Transverse colon (tissue), 4 donors: Measurements from ENCODE around the gene TNPO1. TPM values are rescaled to one million over a fixed set of nuclear protein-coding genes. Genes with fewer than 3 reads are reported as not detected.

Experiments used
- DNase-seq: peaks from one replicate; pipeline ENCODE4 v3.0.0-alpha.2; 2019
- H3K27ac ChIP-seq, 4 donors: fragments of 200-600 bp; sonication (generic); 2 replicates each; pipeline ENCODE4 v1.5.1; 2016 to 2018; ENCODE audit warnings: inconsistent platforms in 4 of 4
- H3K27me3 ChIP-seq: fragments of 200-600 bp; sonication (generic); 2 replicates; pipeline ENCODE4 v1.5.1; 2017; ENCODE audit warnings: inconsistent platforms
- H3K36me3 ChIP-seq, 4 donors: fragments of 200-600 bp; sonication (generic); 2 replicates each; pipeline ENCODE4 v1.5.1; 2017 to 2019; ENCODE audit warnings: inconsistent platforms in 4 of 4
- H3K4me1 ChIP-seq, 4 donors: fragments of 200-600 bp; sonication (generic); 2 replicates each; pipeline ENCODE4 v1.5.1; 2017 to 2020; ENCODE audit warnings: inconsistent platforms in 4 of 4
- H3K4me3 ChIP-seq, 4 donors: fragments of 200-600 bp; sonication (generic); 1 replicate in 1 of 4; 2 replicates in 3 of 4; pipeline versions ENCODE4 v1.5.1 to v1.6.1; 2017 to 2019; ENCODE audit warnings: inconsistent platforms in 4 of 4
- H3K9me3 ChIP-seq, 2 donors: fragments of 200-600 bp; sonication (generic); 2 replicates each; pipeline ENCODE4 v1.5.1; 2017 to 2019; ENCODE audit warnings: inconsistent platforms in 2 of 2
- CTCF ChIP-seq, 5 experiments: fragments of 200-600 bp in 3 of 5; fragments of 450-650 bp in 2 of 5; sonication (generic) in 3 of 5; IDR thresholded peaks; 1 replicate in 2 of 5; 2 replicates in 3 of 5; pipeline ENCODE4 v1.5.1; 2016 to 2017; ENCODE audit warnings: antibody characterized with exemption in 5 of 5, inconsistent platforms in 3 of 5, mild to moderate bottlenecking in 2 of 5, moderate library complexity in 1 of 5
- EP300 ChIP-seq: sonication (generic); formaldehyde crosslinking; IDR thresholded peaks from one replicate; pipeline ENCODE4 v1.6.1; 2017; ENCODE audit warnings: antibody characterized with exemption, low read depth
- POLR2A ChIP-seq: fragments of 450-650 bp; IDR thresholded peaks from one replicate; pipeline ENCODE4 v1.6.1; 2016; ENCODE audit warnings: antibody characterized with exemption, mild to moderate bottlenecking, moderate library complexity
- POLR2AphosphoS5 ChIP-seq, 3 donors: sonication (generic); formaldehyde crosslinking; IDR thresholded peaks; one replicate each; pipeline ENCODE4 v1.6.1; 2016; ENCODE audit warnings: antibody characterized with exemption in 3 of 3
- WGBS, 2 donors: methylation state at CpG; one replicate each; pipeline ENCODE4 v1.1.5; 2018; ENCODE audit warnings: low coverage in 1 of 2; 5-methylcytosine and 5-hydroxymethylcytosine counted together
- in situ Hi-C, 4 donors: fragments of 200-750 bp; cut with MboI; loops; one replicate each; pipeline versions ENCODE4 v1.15.0 to v1.15.1; 2017; ENCODE audit warnings: low sequenced_read_pairs in 3 of 4, low pct_ligation_motif_present in 1 of 4, low pct_unique_long_range_greater_than_20kb in 1 of 4
- intact Hi-C: fragments of 100-400 bp; cut with DNase I; formaldehyde crosslinking; loops from one replicate; pipeline ENCODE4 v1.15.1; 2023; ENCODE audit warnings: low total_unique reads
- total RNA-seq, 4 donors: library from RNA; depleted of rRNA; stranded (reverse); fragments of >200 nt; gene quantifications; one replicate each; pipeline ENCODE4 v1.1.0, GENCODE V29; 2016

The TNPO1 gene
- total RNA-seq, 4 donors from 2014 or later: 30.3 to 391 (median 102) TPM

GRCh38 chr5:72892846-72893245 is 76.4 kb downstream of the TNPO1 start:
- WGBS, 2 donors: 60 to 89% methylated on average over 3 to 4 of the region's 4 CpGs
- Histone ChIP-seq H3K4me1 (no peaks in the 10 kb centered on the region), H3K4me3 (no peak overlapping the region), H3K36me3 (peaks cover 0 to 93% (median 39%) of the 10 kb centered on the region in 4 donors), H3K27me3 (no peaks in the 10 kb centered on the region), H3K27ac (no peak overlapping the region), H3K9me3 (no peaks in the 10 kb centered on the region)
- in situ Hi-C loops (no loop called here), intact Hi-C loops (no loop called here)
- DNase-seq: no peak
- TF ChIP-seq POLR2AphosphoS5 (IDR thresholded peaks at IDR 0.05) (no peak), CTCF (IDR thresholded peaks at IDR 0.05) (no peak), POLR2A (no peak), EP300 (no peak)

- no peaks in the 10 kb centered on the region for H3K9me3 ChIP-seq
- H3K36me3 ChIP-seq: peaks cover 0 to 82% (median 39%) of the 10 kb centered on the region in 4 donors
- intact Hi-C loops (no loop called here), in situ Hi-C loops (no loop called here)
- H3K27me3 ChIP-seq: no peaks in the 10 kb centered on the region
- H3K4me3 ChIP-seq: no peak overlapping the region
- H3K4me1 ChIP-seq: no peaks in the 10 kb centered on the region
- no peak overlapping the region for H3K27ac ChIP-seq
- no peak for TF ChIP-seq POLR2A
- no peak for TF ChIP-seq CTCF (IDR thresholded peaks at IDR 0.05)
- TF ChIP-seq POLR2AphosphoS5 (IDR thresholded peaks at IDR 0.05): no peak
- TF ChIP-seq EP300: no peak
- DNase-seq: no peak
- WGBS, 2 donors: 59 to 70% methylated on average over 2 of the region's 2 CpGs
These were observed 79.3 kb downstream of the TNPO1 start for GRCh38 chr5:72895758-72896157.

- no peak for TF ChIP-seq POLR2A
- no peak for TF ChIP-seq CTCF (IDR thresholded peaks at IDR 0.05)
- no peak for TF ChIP-seq EP300
- no peak for TF ChIP-seq POLR2AphosphoS5 (IDR thresholded peaks at IDR 0.05)
- in situ Hi-C loops (no loop called here), intact Hi-C loops (no loop called here)
These were observed 90.3 kb downstream of the TNPO1 start for GRCh38 chr5:72906806-72907205.

GRCh38 chr5:72908664-72909063 is 92.2 kb downstream of the TNPO1 start:
- no peak for DNase-seq
- in situ Hi-C loops: no loop called here
- intact Hi-C loops: no loop called here
- Histone ChIP-seq H3K27me3 (no peaks in the 10 kb centered on the region), H3K36me3 (peaks cover 0 to 52% (median 24%) of the 10 kb centered on the region in 4 donors), H3K4me1 (no peaks in the 10 kb centered on the region), H3K27ac (no peak overlapping the region), H3K9me3 (no peaks in the 10 kb centered on the region), H3K4me3 (no peak overlapping the region)
- 78 to 82% methylated on average over 6 of the region's 6 CpGs for WGBS, 2 donors
- TF ChIP-seq POLR2A: no peak
- no peak for TF ChIP-seq CTCF (IDR thresholded peaks at IDR 0.05)
- no peak for TF ChIP-seq POLR2AphosphoS5 (IDR thresholded peaks at IDR 0.05)
- TF ChIP-seq EP300: no peak

More at GRCh38 chr5:72906806-72907205, 90.3 kb downstream of the TNPO1 start:
- H3K4me3 ChIP-seq: no peak overlapping the region
- H3K36me3 ChIP-seq: peaks cover 0 to 69% (median 34%) of the 10 kb centered on the region in 4 donors
- no peak overlapping the region for H3K27ac ChIP-seq
- H3K9me3 ChIP-seq: no peaks in the 10 kb centered on the region
- DNase-seq: no peak
- no peaks in the 10 kb centered on the region for H3K27me3 ChIP-seq
- H3K4me1 ChIP-seq: no peaks in the 10 kb centered on the region
